ENCODE data around the gene MAST2. TPM values are rescaled to one million over a fixed set of nuclear protein-coding genes. Genes with fewer than 3 reads are reported as not detected.

The MAST2 gene
- total and polyA plus RNA-seq, 9 of the 15 experiments (the other 6 are each of a cell fraction or from before 2014, with no cell fraction given), result 0.73 to 32.0 (median 17.8) TPM

GRCh38 chr1:45911634-45912033 lies 108.2 kb downstream of the MAST2 start:
- POLR2A ChIA-PET, result no interaction called here
- no TSS peak for BruUV-seq (replicated peaks)
- Histone ChIP-seq H3K27me3 (ENCODE audit: control insufficient read depth in 2 of 2, insufficient read depth in 2 of 2, low read length in 2 of 2) (no peaks in the 10 kb centered on the region), H3K36me3 (ENCODE audit: control insufficient read depth, insufficient read depth, low read length) (no peaks in the 10 kb centered on the region), H3K27ac (ENCODE audit: extremely low read depth, low read depth, low read length) (no peak overlapping the region), H3K4me2 (ENCODE audit: insufficient read depth, low read length) (no peak overlapping the region), H3K9me3 (replicated peaks; ENCODE audit: control insufficient read depth, insufficient read depth, low read depth, low read length) (no peaks in the 10 kb centered on the region), H3K4me3 (no peak overlapping the region), H3K9ac (ENCODE audit: insufficient read depth in 1 of 2, low read depth in 2 of 2, low read length in 2 of 2) (no peak overlapping the region), H3K79me2 (ENCODE audit: control insufficient read depth, insufficient read depth, low read length) (0 out of 3 replicates have a peak, but pooled peaks cover 2% of the 10 kb centered on the region), H3K9me1 (ENCODE audit: control insufficient read depth, insufficient read depth, low read length) (no peaks in the 10 kb centered on the region), H4K20me1 (replicated peaks; ENCODE audit: control insufficient read depth, insufficient read depth, low read length) (no peaks in the 10 kb centered on the region), H2AFZ (ENCODE audit: low read depth, low read length) (no peak overlapping the region), H3K4me1 (replicated peaks in 1 of 2; ENCODE audit: control insufficient read depth in 2 of 2, insufficient read depth in 2 of 2, low read length in 2 of 2) (no peaks in the 10 kb centered on the region; a peak in 1 of 5 replicates)
- intact Hi-C loops (cut with micrococcal nuclease) (no loop called here), in situ Hi-C loops (cut with MboI) (no loop called here)
- TF ChIP-seq ZBTB26 (CRISPR knock-in tag; IDR thresholded peaks at IDR 0.05) (no peak), TCF15 (CRISPR knock-in tag; IDR thresholded peaks at IDR 0.05) (no peak), ZNF24 (IDR thresholded peaks at IDR 0.05) (no peak), PTTG1 (tag; IDR thresholded peaks at IDR 0.05; ENCODE audit: low read depth) (no peak), MNT (conservative IDR thresholded peaks at IDR 0.05) (no peak), ZNF589 (CRISPR knock-in tag; IDR thresholded peaks at IDR 0.05; ENCODE audit: low read depth) (no peak), NFRKB (IDR thresholded peaks at IDR 0.05; ENCODE audit: low read depth) (no peak), FOSL1 (tag; conservative IDR thresholded peaks at IDR 0.05) (no peak)
- no peak for ATAC-seq
- CTCF ChIA-PET (ENCODE audit: low intra/inter-chr PET ratio), result no interaction called here
- 50% methylated on average over 1 of the region's 1 CpG for WGBS (ENCODE audit: insufficient coverage, low coverage, missing lambda C conversion rate)
- FAIRE-seq, result no peak
- DNase-seq (ENCODE audit: extremely low read depth in 1 of 4, low spot score in 3 of 4), result no peak
